Endothelial cell of hepatic sinusoid (primary cell): ENCODE data around the gene CST11.
"Not testable (repeated sequence)": the region's sequence is repeated elsewhere in the genome, so short reads cannot be mapped to it uniquely, and the experiment has no call there.

ENCODE experiments used
- in situ Hi-C: cut with HindIII; loops from 2 replicates; pipeline ENCODE4 v1.10.0; 2017; ENCODE audit warnings: low sequenced_read_pairs

CST11 gene, protein sequence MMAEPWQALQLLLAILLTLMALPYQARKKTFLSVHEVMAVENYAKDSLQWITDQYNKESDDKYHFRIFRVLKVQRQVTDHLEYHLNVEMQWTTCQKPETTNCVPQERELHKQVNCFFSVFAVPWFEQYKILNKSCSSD

DNA sequence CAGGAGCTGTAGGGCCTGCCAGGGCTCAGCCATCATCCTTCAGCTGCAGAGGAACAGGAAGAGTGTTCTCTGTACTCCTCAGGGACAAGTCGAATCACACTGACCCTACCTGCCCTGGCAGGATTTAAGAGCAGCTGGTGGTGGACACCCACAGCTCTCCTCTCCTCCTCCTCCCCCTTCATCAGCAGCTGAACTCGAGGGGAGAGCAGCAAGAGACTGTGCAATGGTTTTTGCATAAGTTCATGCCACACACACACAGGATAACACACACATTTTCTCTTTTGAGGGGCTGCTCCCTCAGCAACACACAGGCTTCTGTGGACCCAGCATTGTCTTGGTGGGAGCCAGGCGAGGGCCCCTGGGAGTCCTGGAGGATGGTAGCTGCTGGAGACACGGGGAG is at the start of gene CST11:
CST11 (minus strand) TSS at position 101 of the 400 bp plus-strand sequence; CDS start at position 36, 65 bp downstream.
- in situ Hi-C loops, result no loop called here

DNA sequence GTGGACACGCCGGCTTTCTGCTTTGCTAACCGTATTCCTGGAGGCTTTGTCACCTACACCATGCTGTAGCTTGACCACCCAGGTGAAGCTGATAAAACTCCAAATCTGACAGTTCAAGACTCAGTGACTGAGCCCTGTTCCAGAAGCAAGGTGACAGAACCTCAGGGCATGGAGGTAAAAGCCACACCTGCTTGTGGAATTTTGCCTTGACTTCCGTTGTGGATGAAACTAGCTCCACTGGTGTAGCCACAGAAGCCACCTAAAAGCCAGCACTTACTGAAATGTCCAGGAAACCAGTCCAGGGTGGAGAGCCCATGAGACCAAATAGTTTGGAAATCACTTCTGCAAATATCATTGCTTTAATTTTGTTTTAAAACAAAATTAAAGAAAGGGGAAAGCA is 49.2 kb upstream of the CST11 start:
- in situ Hi-C loops, result loop anchor here (10.0 kb wide), 1 partner anchor 1157 kb away; no protein-coding TSS in a partner anchor

DNA sequence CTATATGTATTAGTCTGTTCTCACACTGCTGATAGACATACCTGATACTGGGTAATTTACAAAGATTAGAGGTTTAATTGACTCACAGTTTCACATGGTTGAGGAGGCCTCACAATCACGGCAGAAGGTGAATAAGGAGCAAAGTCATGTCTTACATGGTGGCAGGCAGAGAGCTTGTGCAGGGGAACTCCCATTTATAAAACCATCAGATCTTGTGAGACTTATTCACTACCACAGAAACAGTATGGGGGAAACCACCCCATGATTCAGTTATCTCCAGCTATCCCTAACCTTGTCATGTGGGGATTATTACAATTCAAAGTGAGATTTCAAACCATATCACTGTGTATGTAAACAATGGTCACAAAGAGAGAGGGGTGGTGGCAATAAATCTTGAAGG is 44.9 kb upstream of the CST11 start:
- in situ Hi-C loops, result no loop called here

DNA sequence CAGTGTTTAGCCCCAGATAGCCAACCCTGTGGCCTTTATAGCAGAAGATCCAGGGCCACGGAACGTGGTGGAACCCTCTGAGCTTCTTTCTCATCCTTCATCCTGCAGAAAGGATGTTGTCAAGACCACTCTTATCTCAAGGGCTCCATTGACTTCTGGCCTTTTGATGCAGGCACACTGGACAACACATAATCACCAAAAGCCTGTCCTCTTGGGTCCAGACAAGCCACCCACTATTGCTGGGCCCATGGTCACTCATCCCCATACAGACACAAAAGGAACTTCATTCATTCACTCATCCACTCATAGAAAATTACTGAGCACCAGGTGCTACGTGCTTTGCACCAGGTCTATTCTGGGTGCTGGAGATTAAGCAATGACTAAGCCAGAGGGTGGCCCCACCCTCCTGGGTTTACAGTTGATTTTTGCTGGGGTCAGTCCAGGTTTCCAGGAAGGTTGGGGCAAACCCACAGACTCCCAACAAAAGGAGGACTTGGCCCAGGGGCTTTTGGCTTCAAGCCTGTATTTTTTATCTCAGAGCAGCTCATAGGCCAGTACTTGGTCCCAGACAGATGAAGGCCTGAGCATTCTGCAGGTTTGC is 40.6 kb upstream of the CST11 start:
- in situ Hi-C loops, result no loop called here

DNA sequence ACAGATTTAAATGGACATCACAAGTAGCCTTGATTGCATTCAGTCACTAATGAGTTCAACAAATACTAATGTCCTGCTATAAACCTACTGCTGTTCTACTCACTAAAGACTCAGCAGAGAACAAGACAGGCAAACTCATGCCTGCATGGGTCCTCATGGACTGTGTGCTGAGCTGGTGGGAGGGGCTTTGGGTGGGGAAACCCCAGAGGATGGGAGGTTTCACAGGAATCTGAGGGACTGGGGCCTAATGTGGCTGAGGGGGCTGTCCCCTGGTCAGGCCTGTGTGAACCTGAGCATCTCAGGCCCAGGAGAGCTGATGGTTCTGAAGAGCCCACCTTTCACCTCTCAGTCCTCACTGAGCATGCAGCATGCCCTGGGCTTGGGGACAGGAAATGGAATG is 39.6 kb upstream of the CST11 start:
- in situ Hi-C loops, result no loop called here

DNA sequence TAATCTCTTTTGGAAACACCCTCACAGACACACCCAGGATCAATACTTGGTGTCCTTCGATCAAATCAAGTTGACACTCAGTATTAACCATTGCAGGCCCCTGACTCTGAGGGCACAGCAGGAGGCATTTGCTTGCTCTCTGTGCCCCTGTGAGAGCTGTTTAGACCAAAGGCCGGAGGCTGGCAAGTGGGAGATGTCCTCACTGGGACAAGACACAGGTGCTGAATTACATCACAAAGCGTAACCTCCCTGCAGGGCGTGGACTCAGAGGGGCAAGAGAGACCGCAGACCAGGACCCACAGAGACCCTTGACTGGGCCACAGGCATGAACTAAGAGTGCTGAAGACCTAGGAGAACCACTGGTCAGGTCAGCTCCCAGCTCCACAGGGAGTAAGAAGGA is 38.1 kb upstream of the CST11 start, which contains the start of gene CST8:
CST8 (plus strand) TSS at position 301 of the 400 bp plus-strand sequence. CDS start 551 bp downstream, outside the sequence.
- in situ Hi-C loops, result no loop called here

DNA sequence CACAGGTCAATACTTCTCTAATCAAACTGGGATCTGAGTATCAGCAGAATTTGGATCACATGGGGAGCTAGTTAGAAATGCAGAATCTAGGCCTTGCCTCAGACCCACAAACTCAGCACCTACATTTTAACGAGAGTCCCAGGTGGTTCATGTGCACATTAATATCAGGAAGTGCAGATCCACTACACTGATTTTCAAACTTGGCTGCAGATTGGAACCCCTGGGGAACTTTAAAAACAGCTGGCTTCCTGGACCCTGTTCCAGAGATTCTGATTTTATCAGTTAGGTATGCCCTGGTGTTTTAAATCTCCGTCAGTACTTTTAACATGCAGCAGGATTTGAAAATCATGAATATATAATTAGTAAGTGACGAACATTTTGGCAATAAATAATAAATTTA is 36.3 kb upstream of the CST11 start:
- in situ Hi-C loops, result no loop called here

DNA sequence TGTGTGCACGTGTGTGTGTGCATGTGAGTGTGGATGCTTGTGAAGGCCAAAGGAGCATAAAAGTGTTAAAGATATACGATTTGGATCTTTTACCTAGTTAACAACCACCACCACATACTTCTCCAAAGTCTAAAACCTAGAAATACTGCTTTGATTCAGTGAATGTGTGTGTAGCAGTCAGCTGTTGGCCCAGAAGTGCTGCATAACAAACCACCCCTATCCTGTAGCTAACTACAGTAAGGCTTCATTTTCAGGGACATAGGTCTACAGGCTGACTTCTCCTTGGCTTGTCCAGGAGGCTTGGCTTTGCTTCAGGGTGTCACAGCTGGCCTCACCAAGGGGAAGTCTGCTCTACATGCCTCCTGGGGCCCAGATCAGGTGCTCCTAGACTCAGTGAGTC is 35.8 kb upstream of the CST11 start:
- in situ Hi-C loops, result no loop called here

DNA sequence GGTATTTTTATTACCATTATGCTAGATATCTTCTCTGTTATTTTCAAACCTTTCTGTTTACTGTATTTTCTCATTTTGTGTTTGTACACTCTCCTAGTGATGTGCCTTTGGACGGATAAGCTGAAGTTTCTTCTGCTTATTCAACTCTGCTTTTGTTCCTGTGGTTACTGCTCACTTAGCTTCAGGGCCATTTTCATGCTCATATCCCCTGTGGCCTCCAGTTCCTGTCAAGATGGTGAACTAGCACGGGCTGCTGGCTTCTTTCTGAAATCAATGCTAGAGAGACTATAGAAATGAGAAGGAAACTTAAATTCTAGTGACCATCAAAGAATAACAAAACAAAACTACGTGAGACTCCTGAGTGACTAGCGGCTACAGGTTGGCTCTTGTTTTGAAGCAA is 31.4 kb upstream of the CST11 start:
- in situ Hi-C loops, result no loop called here

DNA sequence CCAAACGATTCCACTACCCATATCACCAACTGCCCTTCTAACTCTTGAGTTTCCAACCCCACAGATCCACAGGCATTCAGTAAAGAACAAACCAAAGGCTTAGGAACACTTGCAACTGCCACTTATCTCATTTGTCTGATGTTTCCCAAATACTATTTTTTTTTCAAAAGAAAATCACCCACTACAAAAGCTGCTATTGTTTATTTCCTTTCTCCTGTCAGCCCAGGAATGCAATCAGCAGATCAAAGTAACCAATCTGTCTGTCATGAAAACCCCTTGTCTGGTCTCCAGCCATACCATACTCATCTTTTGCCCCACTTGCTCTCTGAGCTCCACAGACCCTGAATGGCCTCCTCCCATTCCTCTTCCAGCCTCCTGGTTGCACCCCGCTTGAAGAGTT is 29.5 kb upstream of the CST11 start:
- in situ Hi-C loops, result no loop called here

DNA sequence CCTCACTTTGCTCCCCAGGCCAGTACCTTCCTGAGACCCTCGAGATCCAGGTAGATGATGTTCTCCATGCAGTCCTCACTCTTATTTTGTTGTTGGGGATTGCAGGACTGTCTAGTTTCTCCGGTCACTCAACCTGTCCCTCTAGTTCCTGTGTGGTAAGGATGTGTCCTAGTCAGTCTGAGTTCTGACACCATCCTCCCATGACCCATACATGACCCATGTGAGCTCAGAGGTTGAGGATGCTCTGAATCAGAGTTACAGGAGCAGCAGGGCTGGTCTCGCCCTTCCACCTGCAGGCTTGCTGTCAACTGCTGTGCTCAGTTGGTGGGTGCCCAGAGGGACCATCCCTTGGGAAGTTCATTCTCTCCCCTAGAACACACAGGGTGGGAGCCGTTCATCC is 26.4 kb upstream of the CST11 start:
- in situ Hi-C loops, result no loop called here

DNA sequence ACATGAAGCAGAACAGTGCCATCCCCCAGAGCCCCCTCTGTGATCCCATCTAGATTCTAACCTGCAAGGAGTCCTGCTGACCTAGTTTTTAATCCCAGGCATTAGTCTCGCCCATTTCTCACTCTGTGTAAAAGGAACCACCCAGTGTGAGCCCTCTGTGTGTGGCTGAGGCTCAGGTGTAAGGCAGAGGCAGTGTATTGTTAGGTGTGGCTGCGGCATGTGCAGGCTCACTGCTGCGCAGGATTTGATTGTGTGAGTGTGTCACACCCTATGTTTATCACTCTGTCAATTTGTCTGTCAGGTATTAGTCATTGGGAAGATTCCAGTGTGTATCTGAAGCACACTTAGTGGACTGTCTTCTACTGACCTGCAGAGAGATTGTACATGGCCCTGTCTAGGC is 24.5 kb upstream of the CST11 start:
- in situ Hi-C loops, result no loop called here

DNA sequence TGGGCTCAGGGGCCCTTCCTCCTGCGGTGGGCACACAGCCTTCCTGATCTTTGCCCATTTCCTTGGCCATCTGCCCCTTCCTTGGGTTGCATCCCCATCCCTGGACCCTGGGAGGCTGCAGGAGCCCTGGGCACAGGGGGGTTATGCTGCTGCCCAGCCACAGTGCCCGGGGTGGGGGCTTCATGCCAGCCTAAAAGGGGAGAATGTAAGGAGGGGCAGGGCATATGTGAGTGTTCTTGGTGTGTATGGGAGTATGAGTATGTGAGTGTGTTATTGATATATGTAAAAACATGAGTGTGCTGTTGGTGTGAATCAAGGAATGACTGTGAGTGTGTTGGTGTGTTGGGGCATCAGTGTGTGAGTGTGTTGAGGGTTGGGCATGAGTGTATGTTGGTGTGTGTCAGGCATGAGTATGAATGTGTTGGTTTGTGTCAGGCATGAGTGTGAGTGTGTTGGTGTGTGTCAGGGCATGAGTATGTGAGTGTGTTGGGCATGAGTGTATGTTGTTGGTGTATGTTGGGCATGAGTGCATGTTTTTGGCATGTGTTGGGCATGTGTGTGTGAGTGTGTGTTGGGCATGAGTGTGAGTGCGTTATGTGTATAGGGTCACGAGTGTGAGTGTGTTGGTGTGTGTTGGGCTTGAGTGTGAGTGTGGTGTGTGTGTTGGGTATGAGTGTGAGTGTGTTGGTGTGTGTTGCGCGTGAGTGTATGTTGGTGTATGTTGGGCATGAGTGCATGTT is 23.5 kb upstream of the CST11 start:
- in situ Hi-C loops, result no loop called here

DNA sequence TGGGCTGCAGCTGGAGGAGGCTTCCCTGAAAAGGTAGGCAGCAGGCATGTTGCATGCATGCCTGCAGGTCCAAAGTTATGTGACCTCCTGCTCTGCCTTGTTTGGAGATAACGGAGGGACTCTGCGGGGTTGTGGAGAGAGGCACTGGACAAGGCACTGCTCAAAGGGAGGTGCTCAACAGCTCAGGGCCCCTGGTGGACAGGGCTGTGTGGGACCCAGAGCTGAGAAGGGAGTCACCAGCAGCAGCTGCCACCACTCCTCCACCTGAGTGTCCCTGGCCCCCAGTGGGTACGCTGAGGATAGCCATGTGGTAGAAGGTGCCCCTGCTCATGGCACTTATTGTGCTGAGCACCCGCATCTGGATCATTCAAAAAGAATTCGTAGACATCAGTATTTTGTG is 22.7 kb upstream of the CST11 start:
- in situ Hi-C loops, result no loop called here

DNA sequence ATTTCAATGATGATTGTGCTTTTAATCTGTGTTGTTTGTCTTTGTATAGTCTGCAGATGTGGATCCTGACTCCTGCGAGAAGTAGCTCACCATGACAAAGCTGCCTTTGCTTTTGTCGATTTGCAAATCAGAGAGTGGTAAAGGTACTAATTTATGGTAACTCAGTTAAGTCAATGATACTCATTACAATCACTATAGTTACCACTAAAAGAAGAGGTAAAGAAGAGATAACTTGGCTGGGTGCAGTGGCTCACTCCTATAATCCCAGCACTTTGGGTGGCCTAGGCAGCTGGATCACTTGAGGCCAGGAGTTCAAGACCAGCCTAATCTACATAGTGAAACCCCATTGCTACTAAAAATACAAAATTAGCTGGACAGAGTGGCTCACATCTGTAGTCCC is 20.6 kb upstream of the CST11 start:
- in situ Hi-C loops, result not testable (repeated sequence)

DNA sequence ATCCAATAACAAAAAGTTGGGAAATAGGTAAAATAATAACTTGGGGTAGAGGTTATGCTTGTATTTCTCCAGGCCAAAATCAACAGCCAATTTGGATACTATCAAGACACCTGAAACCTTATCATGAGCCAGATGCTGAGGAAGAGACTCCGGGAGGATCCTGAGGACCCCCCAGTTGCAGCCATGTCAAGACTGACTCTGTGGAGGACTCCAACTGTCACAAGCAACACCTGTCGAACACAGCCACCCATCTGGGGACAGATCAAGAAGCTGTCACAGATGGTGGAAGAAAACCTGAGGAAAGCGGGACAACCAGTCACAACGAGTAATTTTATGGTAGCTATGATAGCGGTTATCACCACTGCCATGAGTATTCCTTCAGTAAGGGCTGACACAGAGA is 19.6 kb upstream of the CST11 start:
- in situ Hi-C loops, result not testable (repeated sequence)

DNA sequence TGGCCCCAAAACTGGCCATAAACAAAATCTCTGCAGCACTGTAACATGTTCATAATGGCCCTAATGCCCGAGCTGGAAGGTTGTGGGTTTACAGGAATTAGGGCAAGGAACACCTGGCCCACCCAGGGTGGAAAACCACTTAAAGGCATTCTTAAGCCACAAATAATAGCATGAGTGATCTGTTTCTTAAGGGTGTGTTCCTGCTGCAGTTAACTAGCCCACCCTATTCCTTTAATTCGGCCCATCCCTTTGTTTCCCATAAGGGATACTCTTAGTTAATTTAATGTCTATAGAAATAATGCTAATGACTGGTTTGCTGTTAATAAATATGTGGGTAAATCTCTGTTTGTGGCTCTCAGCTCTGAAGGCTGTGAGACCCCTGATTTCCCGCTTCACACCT is 14.3 kb upstream of the CST11 start:
- in situ Hi-C loops, result not testable (repeated sequence)

DNA sequence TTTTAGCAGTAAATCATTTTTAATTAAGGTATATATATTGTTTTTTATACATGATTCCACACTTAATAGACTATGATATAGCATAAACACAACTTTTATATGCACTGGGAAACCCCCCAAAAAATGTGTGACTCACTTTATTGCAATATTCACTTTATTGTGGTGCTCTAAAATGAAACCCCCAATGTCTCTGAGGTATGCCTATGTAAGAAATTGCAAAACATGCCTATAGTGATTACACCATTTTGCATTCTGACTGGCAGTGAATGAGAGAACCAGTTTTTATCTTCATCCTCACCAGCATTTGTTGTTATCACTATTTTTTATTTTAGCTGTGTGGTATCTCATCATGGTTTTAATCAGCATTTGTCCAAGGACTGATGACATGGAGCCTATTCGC is 8.5 kb upstream of the CST11 start:
- in situ Hi-C loops, result no loop called here

DNA sequence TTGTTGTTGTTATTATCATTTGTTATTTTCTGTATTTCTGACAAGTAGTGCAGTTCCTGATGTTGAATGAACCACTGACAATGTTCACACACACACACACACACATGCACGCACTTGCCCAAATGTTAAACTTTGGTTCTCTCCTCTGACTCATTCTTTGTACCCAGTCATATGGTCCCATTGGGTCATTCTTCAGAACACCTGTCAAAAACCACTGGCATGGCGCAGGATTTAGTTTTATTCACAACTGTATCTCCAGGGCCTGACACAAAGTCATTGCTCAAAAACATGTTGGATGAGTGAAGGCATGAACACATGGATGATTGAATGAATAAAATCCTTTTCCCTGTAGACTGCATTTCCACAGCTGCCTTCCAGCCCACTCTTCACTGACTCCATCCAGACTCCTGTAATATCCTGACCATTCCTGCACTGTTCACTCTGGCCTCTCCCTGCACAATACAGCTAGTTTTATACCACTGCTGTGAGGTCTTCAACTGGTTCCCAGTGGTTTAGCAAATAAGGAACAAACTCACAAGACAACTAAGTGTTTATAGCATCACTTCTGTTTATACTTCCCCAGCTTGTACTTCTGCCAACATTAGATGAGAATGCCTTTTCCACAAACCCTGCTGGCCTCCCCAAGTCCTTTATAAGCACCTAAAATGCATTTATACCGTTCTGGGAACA is 6.9 kb upstream of the CST11 start:
- in situ Hi-C loops, result no loop called here

DNA sequence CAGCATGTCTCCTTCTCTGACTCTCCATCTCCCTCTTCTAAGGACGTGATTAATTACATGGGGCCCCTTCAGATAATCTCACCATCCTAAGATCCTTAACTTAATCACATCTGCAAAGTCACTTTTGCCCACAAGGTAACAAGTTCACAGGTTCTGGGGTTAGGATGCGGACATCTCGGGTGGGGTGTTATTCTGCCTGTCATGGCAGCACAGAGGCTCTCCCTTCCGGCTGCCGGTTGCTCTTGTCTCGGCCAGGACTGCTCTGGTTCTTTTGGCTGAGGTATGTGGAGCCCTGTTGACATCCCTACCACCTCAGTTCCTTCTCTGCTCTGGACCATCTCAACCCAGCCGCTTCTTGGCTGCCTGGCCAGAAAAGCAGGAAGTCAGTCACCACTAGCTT is 4.2 kb upstream of the CST11 start:
- in situ Hi-C loops, result no loop called here

DNA sequence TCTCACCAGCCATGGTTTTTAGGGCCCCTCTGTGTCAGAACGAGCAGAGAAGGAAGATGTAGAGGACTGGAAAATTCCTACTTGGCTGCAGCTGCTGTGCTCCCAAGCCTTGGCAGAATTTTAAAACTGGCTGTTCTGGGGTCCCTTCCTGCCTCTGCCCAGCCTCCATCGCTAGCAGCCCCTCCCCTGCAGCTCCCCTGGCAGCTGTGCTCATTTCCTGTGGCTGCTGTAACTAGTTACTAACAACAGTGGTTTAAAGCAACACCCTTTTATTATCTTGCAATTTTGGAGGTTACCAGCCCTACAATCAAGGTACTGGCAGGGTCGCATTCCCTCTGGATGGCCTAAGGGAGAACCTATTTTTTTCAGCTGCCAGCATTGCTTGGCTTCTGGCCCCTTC is 3.7 kb upstream of the CST11 start:
- in situ Hi-C loops, result no loop called here

DNA sequence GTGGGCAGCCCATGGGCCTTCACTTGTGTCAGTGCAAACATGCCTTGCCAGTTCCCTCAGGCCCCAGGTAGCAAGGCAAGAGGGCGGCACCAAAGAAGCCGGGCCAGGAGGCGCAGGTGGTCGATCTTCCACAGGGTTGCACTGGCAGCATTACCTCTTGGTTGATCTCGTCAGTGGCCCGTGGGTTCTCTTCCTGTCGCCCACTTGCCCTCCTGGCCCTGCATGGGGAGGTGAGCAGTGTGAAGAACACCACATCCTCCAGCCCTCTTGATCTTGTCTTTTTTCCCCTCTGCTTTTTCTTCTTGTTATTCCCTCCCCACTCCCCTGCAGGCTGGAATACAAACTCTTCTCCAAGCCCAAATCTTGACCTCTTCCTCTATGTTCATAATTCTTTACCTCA is 3.0 kb upstream of the CST11 start:
- in situ Hi-C loops, result no loop called here
